ENCODE measurements around the gene NR4A2.

GRCh38 chr2:156352911-156353310 lies 20.4 kb upstream of the NR4A2 start:
- no peak for TF ChIP-seq POLR2A (IDR thresholded peaks at IDR 0.05; ENCODE audit: low read depth, low read length)
- TF ChIP-seq POLR2AphosphoS5 (IDR thresholded peaks at IDR 0.05; ENCODE audit: low read depth, low read length) = no peak
- TF ChIP-seq TAF1 (IDR thresholded peaks at IDR 0.05; ENCODE audit: borderline replicate concordance, low read depth, low read length) = no peak
